ENCODE data around the gene EXD3. TPM values are rescaled to one million over a fixed set of nuclear protein-coding genes. Genes with fewer than 3 reads are reported as not detected.

The EXD3 gene
- total and polyA plus RNA-seq, 9 of the 15 experiments (the other 6 are each of a cell fraction or from before 2014, with no cell fraction given) = 0.29 to 12.5 (median 3.9) TPM

DNA sequence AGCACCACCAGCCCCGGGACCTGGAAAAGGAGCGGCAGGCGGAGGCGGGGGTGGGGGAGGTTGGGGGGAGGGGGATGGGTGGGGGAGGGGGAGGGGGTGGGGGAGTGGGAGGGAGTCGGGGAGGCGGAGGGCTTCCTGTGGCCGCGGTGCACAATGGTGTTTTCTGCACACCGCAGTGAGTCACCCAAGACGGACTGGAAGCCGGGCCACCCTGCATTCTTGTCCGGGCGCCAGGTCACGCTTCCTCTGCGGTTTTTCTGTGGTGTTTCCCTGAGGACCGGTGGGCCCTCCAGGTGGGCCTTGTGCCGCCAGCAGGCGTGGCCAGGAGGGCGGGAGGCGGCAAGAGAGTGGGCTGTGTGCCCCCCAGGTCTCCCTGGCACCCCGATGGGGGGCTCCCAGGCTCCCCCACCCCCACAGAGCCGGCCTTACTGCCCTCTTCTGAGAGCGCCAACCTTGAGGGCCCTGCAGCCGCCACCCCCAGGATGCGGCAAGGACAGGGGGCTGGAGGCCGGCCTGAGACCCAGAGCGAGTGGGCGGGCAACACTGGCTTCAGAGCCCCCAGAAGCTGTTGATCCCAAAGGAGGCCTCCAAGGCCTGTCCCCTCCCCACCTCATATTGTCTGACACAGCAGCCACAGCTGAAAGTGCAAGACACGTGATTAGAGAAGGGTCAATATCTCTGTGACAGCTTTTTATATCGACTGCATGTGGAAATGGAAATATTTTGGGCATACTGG lies 11.1 kb downstream of the EXD3 start (continued):
- TF ChIP-seq, protein P1, sequence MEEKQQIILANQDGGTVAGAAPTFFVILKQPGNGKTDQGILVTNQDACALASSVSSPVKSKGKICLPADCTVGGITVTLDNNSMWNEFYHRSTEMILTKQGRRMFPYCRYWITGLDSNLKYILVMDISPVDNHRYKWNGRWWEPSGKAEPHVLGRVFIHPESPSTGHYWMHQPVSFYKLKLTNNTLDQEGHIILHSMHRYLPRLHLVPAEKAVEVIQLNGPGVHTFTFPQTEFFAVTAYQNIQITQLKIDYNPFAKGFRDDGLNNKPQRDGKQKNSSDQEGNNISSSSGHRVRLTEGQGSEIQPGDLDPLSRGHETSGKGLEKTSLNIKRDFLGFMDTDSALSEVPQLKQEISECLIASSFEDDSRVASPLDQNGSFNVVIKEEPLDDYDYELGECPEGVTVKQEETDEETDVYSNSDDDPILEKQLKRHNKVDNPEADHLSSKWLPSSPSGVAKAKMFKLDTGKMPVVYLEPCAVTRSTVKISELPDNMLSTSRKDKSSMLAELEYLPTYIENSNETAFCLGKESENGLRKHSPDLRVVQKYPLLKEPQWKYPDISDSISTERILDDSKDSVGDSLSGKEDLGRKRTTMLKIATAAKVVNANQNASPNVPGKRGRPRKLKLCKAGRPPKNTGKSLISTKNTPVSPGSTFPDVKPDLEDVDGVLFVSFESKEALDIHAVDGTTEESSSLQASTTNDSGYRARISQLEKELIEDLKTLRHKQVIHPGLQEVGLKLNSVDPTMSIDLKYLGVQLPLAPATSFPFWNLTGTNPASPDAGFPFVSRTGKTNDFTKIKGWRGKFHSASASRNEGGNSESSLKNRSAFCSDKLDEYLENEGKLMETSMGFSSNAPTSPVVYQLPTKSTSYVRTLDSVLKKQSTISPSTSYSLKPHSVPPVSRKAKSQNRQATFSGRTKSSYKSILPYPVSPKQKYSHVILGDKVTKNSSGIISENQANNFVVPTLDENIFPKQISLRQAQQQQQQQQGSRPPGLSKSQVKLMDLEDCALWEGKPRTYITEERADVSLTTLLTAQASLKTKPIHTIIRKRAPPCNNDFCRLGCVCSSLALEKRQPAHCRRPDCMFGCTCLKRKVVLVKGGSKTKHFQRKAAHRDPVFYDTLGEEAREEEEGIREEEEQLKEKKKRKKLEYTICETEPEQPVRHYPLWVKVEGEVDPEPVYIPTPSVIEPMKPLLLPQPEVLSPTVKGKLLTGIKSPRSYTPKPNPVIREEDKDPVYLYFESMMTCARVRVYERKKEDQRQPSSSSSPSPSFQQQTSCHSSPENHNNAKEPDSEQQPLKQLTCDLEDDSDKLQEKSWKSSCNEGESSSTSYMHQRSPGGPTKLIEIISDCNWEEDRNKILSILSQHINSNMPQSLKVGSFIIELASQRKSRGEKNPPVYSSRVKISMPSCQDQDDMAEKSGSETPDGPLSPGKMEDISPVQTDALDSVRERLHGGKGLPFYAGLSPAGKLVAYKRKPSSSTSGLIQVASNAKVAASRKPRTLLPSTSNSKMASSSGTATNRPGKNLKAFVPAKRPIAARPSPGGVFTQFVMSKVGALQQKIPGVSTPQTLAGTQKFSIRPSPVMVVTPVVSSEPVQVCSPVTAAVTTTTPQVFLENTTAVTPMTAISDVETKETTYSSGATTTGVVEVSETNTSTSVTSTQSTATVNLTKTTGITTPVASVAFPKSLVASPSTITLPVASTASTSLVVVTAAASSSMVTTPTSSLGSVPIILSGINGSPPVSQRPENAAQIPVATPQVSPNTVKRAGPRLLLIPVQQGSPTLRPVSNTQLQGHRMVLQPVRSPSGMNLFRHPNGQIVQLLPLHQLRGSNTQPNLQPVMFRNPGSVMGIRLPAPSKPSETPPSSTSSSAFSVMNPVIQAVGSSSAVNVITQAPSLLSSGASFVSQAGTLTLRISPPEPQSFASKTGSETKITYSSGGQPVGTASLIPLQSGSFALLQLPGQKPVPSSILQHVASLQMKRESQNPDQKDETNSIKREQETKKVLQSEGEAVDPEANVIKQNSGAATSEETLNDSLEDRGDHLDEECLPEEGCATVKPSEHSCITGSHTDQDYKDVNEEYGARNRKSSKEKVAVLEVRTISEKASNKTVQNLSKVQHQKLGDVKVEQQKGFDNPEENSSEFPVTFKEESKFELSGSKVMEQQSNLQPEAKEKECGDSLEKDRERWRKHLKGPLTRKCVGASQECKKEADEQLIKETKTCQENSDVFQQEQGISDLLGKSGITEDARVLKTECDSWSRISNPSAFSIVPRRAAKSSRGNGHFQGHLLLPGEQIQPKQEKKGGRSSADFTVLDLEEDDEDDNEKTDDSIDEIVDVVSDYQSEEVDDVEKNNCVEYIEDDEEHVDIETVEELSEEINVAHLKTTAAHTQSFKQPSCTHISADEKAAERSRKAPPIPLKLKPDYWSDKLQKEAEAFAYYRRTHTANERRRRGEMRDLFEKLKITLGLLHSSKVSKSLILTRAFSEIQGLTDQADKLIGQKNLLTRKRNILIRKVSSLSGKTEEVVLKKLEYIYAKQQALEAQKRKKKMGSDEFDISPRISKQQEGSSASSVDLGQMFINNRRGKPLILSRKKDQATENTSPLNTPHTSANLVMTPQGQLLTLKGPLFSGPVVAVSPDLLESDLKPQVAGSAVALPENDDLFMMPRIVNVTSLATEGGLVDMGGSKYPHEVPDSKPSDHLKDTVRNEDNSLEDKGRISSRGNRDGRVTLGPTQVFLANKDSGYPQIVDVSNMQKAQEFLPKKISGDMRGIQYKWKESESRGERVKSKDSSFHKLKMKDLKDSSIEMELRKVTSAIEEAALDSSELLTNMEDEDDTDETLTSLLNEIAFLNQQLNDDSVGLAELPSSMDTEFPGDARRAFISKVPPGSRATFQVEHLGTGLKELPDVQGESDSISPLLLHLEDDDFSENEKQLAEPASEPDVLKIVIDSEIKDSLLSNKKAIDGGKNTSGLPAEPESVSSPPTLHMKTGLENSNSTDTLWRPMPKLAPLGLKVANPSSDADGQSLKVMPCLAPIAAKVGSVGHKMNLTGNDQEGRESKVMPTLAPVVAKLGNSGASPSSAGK (IDR thresholded peaks at IDR 0.05) = no peak
- peak; percentile 48; the same call in 1 of the 2 replicates for TF ChIP-seq DPF2 (IDR thresholded peaks at IDR 0.05)
- TF ChIP-seq TEAD2 (tag; IDR thresholded peaks at IDR 0.05) = 0 out of 2 replicates have a peak, but pooled peaks have one; percentile 6
- TF ChIP-seq, protein P2, sequence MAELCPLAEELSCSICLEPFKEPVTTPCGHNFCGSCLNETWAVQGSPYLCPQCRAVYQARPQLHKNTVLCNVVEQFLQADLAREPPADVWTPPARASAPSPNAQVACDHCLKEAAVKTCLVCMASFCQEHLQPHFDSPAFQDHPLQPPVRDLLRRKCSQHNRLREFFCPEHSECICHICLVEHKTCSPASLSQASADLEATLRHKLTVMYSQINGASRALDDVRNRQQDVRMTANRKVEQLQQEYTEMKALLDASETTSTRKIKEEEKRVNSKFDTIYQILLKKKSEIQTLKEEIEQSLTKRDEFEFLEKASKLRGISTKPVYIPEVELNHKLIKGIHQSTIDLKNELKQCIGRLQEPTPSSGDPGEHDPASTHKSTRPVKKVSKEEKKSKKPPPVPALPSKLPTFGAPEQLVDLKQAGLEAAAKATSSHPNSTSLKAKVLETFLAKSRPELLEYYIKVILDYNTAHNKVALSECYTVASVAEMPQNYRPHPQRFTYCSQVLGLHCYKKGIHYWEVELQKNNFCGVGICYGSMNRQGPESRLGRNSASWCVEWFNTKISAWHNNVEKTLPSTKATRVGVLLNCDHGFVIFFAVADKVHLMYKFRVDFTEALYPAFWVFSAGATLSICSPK (IDR thresholded peaks at IDR 0.05; ENCODE audit: borderline replicate concordance) = no peak
- TF ChIP-seq, protein P3, sequence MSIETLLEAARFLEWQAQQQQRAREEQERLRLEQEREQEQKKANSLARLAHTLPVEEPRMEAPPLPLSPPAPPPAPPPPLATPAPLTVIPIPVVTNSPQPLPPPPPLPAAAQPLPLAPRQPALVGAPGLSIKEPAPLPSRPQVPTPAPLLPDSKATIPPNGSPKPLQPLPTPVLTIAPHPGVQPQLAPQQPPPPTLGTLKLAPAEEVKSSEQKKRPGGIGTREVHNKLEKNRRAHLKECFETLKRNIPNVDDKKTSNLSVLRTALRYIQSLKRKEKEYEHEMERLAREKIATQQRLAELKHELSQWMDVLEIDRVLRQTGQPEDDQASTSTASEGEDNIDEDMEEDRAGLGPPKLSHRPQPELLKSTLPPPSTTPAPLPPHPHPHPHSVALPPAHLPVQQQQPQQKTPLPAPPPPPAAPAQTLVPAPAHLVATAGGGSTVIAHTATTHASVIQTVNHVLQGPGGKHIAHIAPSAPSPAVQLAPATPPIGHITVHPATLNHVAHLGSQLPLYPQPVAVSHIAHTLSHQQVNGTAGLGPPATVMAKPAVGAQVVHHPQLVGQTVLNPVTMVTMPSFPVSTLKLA (conservative IDR thresholded peaks at IDR 0.05) = peak in 1 of 2 experiments; percentile 46; a peak in 1 of 4 replicates
- TF ChIP-seq, protein P4, sequence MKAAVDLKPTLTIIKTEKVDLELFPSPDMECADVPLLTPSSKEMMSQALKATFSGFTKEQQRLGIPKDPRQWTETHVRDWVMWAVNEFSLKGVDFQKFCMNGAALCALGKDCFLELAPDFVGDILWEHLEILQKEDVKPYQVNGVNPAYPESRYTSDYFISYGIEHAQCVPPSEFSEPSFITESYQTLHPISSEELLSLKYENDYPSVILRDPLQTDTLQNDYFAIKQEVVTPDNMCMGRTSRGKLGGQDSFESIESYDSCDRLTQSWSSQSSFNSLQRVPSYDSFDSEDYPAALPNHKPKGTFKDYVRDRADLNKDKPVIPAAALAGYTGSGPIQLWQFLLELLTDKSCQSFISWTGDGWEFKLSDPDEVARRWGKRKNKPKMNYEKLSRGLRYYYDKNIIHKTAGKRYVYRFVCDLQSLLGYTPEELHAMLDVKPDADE (conservative IDR thresholded peaks at IDR 0.05; ENCODE audit: control insufficient read depth, low read depth, low read length) = peak; percentile 34; the same call in 1 of the 2 replicates
- no peak for TF ChIP-seq ZNF408 (CRISPR knock-in tag; IDR thresholded peaks at IDR 0.05; ENCODE audit: low read depth)
- 0 out of 2 replicates have a peak, but pooled peaks have one; percentile 6 for TF ChIP-seq CREM (IDR thresholded peaks at IDR 0.05; ENCODE audit: low read depth)
